ENCODE data around the gene CA12. TPM values are rescaled to one million over a fixed set of nuclear protein-coding genes. Genes with fewer than 3 reads are reported as not detected.
A peak's percentile ranks its signal among the peaks of the same experiment; 100 is the strongest.

Gene CA12
- total and polyA plus RNA-seq, 2 donors (not counting 1 experiment from before 2014, with no cell fraction given) = not detected

GRCh38 chr15:63276342-63277037 is 105.2 kb downstream of the CA12 start:
- Histone ChIP-seq H3K4me3 (ENCODE audit: control extremely low read depth in 1 of 5, extremely low read depth in 1 of 5, insufficient read depth in 1 of 5, low read depth in 2 of 5, low read length in 4 of 5) (peak overlapping the region; percentile 66 to 75 (median 70)), H3K9ac (ENCODE audit: low read length) (peak overlapping the region; percentile 85), H2AFZ (ENCODE audit: insufficient read depth, low read depth, low read length, poor library complexity, severe bottlenecking) (peak overlapping the region; percentile 94), H3K27me3 (replicated peaks in 1 of 4; ENCODE audit: control extremely low read depth in 1 of 4, control insufficient read depth in 3 of 4, insufficient read depth in 4 of 4, low read length in 3 of 4) (no peaks in the 10 kb centered on the region), H3K79me2 (ENCODE audit: control insufficient read depth, insufficient read depth, low read length) (no peaks in the 10 kb centered on the region), H3K4me1 (ENCODE audit: control insufficient read depth in 2 of 2, insufficient read depth in 2 of 2, low read length in 2 of 2) (peaks cover 12 to 14% of the 10 kb centered on the region in 2 donors), H3K36me3 (replicated peaks in 1 of 2; ENCODE audit: control extremely low read depth in 1 of 2, control insufficient read depth in 1 of 2, extremely low read depth in 1 of 2, insufficient read depth in 2 of 2, low read length in 1 of 2) (peaks cover 3 to 8% of the 10 kb centered on the region in 2 experiments), H4K20me1 (ENCODE audit: control insufficient read depth, insufficient read depth, low read length, poor library complexity, severe bottlenecking) (no peaks in the 10 kb centered on the region), H3K4me2 (replicated peaks; ENCODE audit: low read depth, low read length, poor library complexity, severe bottlenecking) (peak overlapping the region; percentile 92), H3K27ac (ENCODE audit: low read length in 2 of 2) (peak overlapping the region; percentile 52 to 70), H3K9me3 (ENCODE audit: control extremely low read depth in 1 of 3, control insufficient read depth in 2 of 3, insufficient read depth in 1 of 3, low read length in 2 of 3) (no peaks in the 10 kb centered on the region)
- ATAC-seq (ENCODE audit: low read depth) (no peak), DNase-seq (no peak)
- ChIA-PET CTCF (interaction anchor here (0.6 to 2.0 kb wide), 3 partner anchors 12 to 114 kb away, joined by 4 to 15 read pairs (median 6); no protein-coding TSS in a partner anchor), POLR2A (interaction anchor here (0.6 to 0.7 kb wide), 7 partner anchors 33 to 1658 kb away, joined by 3 to 5 read pairs (median 4); partner anchors contain the start of gene RAB8B)
- intact Hi-C loops (cut with micrococcal nuclease) = loop anchor here (1.0 to 10.0 kb wide), 7 partner anchors 87 to 1209 kb away; partner anchors contain the start of genes C2CD4A, CIAO2A, PPIB and RAB8B
- TF ChIP-seq, protein P1, sequence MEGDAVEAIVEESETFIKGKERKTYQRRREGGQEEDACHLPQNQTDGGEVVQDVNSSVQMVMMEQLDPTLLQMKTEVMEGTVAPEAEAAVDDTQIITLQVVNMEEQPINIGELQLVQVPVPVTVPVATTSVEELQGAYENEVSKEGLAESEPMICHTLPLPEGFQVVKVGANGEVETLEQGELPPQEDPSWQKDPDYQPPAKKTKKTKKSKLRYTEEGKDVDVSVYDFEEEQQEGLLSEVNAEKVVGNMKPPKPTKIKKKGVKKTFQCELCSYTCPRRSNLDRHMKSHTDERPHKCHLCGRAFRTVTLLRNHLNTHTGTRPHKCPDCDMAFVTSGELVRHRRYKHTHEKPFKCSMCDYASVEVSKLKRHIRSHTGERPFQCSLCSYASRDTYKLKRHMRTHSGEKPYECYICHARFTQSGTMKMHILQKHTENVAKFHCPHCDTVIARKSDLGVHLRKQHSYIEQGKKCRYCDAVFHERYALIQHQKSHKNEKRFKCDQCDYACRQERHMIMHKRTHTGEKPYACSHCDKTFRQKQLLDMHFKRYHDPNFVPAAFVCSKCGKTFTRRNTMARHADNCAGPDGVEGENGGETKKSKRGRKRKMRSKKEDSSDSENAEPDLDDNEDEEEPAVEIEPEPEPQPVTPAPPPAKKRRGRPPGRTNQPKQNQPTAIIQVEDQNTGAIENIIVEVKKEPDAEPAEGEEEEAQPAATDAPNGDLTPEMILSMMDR (IDR thresholded peaks at IDR 0.05) = no peak
- TF ChIP-seq EZH2 (IDR thresholded peaks at IDR 0.05; ENCODE audit: borderline replicate concordance, insufficient read depth, low read depth, low read length, poor library complexity, severe bottlenecking) = no peak
- peaks cover 19% of the 10 kb centered on the region for H3K4me1 Mint-ChIP-seq
- no peaks in the 10 kb centered on the region for H3K9me3 Mint-ChIP-seq (ENCODE audit: insufficient read depth)
- no CpG with 5 or more reads among the region's 11 CpGs for WGBS (ENCODE audit: insufficient coverage)
- H3K4me3 Mint-ChIP-seq = peak overlapping the region; percentile 92
- no peaks in the 10 kb centered on the region for H3K27me3 Mint-ChIP-seq
- peak overlapping the region; percentile 94 for H3K27ac Mint-ChIP-seq

DNA sequence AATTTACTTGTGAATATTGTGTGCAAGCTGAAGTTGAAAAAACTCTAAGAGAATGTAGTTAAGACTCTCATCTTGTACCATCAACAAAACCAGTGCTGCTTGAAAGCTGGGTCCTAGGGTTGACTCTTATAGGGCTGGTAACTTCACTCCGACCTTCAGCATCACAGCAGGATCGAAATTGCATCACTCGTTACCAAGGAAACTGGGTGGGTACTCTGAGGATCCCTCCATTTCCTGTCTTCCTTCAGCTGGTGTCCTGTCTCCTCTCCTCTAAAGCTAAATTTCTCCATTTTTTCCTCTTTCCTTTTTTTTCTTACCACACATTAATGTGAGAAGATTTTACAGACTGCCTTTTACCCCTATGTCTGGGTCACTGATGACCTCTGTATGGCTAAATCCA is 107.2 kb downstream of the CA12 start:
- Mint-ChIP-seq H3K27ac (no peak overlapping the region), H3K4me1 (peaks cover 16% of the 10 kb centered on the region), H3K27me3 (no peaks in the 10 kb centered on the region), H3K9me3 (ENCODE audit: insufficient read depth) (no peaks in the 10 kb centered on the region), H3K4me3 (no peak overlapping the region)
- Histone ChIP-seq H3K9ac (ENCODE audit: low read length) (no peak overlapping the region), H2AFZ (ENCODE audit: insufficient read depth, low read depth, low read length, poor library complexity, severe bottlenecking) (no peak overlapping the region), H3K27me3 (replicated peaks in 1 of 4; ENCODE audit: control extremely low read depth in 1 of 4, control insufficient read depth in 3 of 4, insufficient read depth in 4 of 4, low read length in 3 of 4) (no peaks in the 10 kb centered on the region), H3K4me2 (replicated peaks; ENCODE audit: low read depth, low read length, poor library complexity, severe bottlenecking) (no peak overlapping the region), H3K36me3 (replicated peaks in 1 of 2; ENCODE audit: control extremely low read depth in 1 of 2, control insufficient read depth in 1 of 2, extremely low read depth in 1 of 2, insufficient read depth in 2 of 2, low read length in 1 of 2) (no peaks in the 10 kb centered on the region), H3K4me1 (ENCODE audit: control insufficient read depth in 2 of 2, insufficient read depth in 2 of 2, low read length in 2 of 2) (peaks cover 12 to 14% of the 10 kb centered on the region in 2 donors), H3K9me3 (ENCODE audit: control extremely low read depth in 1 of 3, control insufficient read depth in 2 of 3, insufficient read depth in 1 of 3, low read length in 2 of 3) (no peaks in the 10 kb centered on the region), H3K79me2 (ENCODE audit: control insufficient read depth, insufficient read depth, low read length) (no peaks in the 10 kb centered on the region), H4K20me1 (ENCODE audit: control insufficient read depth, insufficient read depth, low read length, poor library complexity, severe bottlenecking) (no peaks in the 10 kb centered on the region), H3K4me3 (ENCODE audit: control extremely low read depth in 1 of 5, extremely low read depth in 1 of 5, insufficient read depth in 1 of 5, low read depth in 2 of 5, low read length in 4 of 5) (no peak overlapping the region), H3K27ac (ENCODE audit: low read length in 2 of 2) (no peak overlapping the region)
- intact Hi-C loops (cut with micrococcal nuclease) = loop anchor here (10.0 kb wide), 1 partner anchor 820 kb away; the partner anchor contains the start of genes CIAO2A and SNX1
- DNase-seq = no peak
- WGBS (ENCODE audit: insufficient coverage) = 95% methylated on average over 3 of the region's 3 CpGs
- TF ChIP-seq EZH2 (IDR thresholded peaks at IDR 0.05; ENCODE audit: borderline replicate concordance, insufficient read depth, low read depth, low read length, poor library complexity, severe bottlenecking) = no peak
- TF ChIP-seq, protein P1 (IDR thresholded peaks at IDR 0.05) = no peak
- CTCF ChIA-PET = interaction anchor here (0.6 to 1.9 kb wide), 2 partner anchors 140 to 227 kb away, joined by 3 to 4 read pairs; no protein-coding TSS in a partner anchor
- ATAC-seq (ENCODE audit: low read depth) = no peak
- POLR2A ChIA-PET = interaction anchor here (1.6 kb wide), 1 partner anchor 81 kb away, joined by 3 read pairs; no protein-coding TSS in a partner anchor
